GM10248 (cell line): ENCODE measurements around the gene HEXIM1.

Experiments used
- CTCF ChIA-PET: fragments of 300-600 bp; sonication (Branson Sonifier 250); formaldehyde crosslinking; extraction: SDS; loops from one replicate; lab custom pipeline; 2021; ENCODE audit warnings: antibody characterized with exemption; lab: Yijun Ruan, JAX
- POLR2A ChIA-PET: fragments of 350-650 bp; sonication (Branson Sonifier 250); formaldehyde crosslinking; extraction: SDS; loops from one replicate; lab custom pipeline; 2020; ENCODE audit warnings: antibody characterized with exemption; lab: Yijun Ruan, JAX
- DNase-seq: peaks from one replicate; pipeline ENCODE4 v3.0.0; 2012; ENCODE audit errors: extremely low spot score
- TF ChIP-seq, protein P1 (sequence below): IDR thresholded peaks from 2 replicates; pipeline ENCODE4 v1.5.1; 2012; ENCODE audit warnings: mild to moderate bottlenecking, low read depth; ENCODE audit errors: extremely low read depth, missing control alignments, control extremely low read depth

HEXIM1 gene

DNA sequence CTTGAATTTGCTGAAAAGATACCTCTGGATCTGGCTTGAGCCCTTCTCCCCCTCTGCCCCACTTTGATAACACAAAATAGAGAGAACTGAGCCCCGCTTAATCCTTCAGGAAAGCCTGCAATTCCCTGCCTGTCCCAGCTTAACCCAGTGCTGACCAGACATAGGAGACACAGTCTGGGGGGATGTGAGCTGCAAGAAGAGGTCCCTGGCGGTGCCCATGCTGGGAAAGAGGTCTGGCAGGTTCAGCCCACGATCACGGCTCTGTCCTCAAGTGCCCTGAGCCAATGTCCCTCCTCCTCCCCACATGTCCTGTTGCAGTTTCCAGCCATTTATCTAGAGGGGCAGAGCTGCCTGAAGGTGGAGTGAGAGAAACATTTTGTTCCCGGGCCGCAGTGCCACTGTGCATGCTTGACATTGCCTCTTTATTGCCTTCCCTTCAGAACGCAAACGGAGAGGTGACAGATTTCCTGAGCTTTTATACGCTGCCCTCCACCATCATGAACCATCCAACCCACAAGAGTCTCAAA is 44.9 kb upstream of the HEXIM1 start:
- no peak for DNase-seq
- TF ChIP-seq, protein P1, sequence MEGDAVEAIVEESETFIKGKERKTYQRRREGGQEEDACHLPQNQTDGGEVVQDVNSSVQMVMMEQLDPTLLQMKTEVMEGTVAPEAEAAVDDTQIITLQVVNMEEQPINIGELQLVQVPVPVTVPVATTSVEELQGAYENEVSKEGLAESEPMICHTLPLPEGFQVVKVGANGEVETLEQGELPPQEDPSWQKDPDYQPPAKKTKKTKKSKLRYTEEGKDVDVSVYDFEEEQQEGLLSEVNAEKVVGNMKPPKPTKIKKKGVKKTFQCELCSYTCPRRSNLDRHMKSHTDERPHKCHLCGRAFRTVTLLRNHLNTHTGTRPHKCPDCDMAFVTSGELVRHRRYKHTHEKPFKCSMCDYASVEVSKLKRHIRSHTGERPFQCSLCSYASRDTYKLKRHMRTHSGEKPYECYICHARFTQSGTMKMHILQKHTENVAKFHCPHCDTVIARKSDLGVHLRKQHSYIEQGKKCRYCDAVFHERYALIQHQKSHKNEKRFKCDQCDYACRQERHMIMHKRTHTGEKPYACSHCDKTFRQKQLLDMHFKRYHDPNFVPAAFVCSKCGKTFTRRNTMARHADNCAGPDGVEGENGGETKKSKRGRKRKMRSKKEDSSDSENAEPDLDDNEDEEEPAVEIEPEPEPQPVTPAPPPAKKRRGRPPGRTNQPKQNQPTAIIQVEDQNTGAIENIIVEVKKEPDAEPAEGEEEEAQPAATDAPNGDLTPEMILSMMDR = no peak
- ChIA-PET CTCF (interaction anchor here (1.0 to 6.9 kb wide), 4 partner anchors 9 to 326 kb away, joined by 4 to 87 read pairs (median 4); partner anchors contain the start of gene ACBD4), POLR2A (no interaction called here)

GRCh38 chr17:45104029-45104428 is 44.2 kb upstream of the HEXIM1 start:
- CTCF ChIA-PET = interaction anchor here (1.0 to 6.9 kb wide), 4 partner anchors 8 to 327 kb away, joined by 4 to 87 read pairs (median 4); partner anchors contain the start of gene ACBD4
- TF ChIP-seq, protein P1 = no peak
- POLR2A ChIA-PET = no interaction called here
- DNase-seq = no peak

- no peak for DNase-seq
- TF ChIP-seq, protein P1 = no peak
- CTCF ChIA-PET = interaction anchor here (1.1 to 6.9 kb wide), 3 partner anchors 31 to 327 kb away, joined by 4 to 87 read pairs (median 4); partner anchors contain the start of gene ACBD4
- POLR2A ChIA-PET = no interaction called here
Observed at GRCh38 chr17:45104497-45104896, 43.8 kb upstream of the HEXIM1 start.

GRCh38 chr17:45104907-45105624 is 43.2 kb upstream of the HEXIM1 start:
- ChIA-PET CTCF (interaction anchor here (1.1 to 6.9 kb wide), 6 partner anchors 8 to 330 kb away, joined by 4 to 87 read pairs (median 4); partner anchors contain the start of gene ACBD4), POLR2A (interaction anchor here (0.6 kb wide), 1 partner anchor 56 kb away, joined by 8 read pairs; no protein-coding TSS in a partner anchor)
- no peak for DNase-seq
- TF ChIP-seq, protein P1 = peak; percentile 3

DNA sequence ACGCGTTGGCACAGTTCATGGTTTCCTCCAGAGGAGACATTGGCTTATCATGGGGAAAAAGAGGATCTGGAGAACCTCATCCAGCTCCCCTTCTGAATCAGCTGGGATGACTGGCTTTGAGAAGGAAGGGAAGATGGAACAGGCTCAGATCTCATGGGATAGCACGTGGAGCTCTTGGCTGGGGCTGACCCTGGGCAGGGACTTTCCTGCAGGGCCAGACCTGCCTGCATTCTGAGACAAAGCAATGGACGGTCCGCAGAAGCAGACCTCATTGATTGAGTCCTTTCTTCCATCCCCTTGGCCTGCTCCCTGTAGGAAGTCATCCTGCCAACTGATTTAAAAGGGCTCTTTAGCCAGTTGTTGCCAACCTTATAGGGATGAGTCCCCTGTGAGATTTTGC is 42.2 kb upstream of the HEXIM1 start:
- DNase-seq = no peak
- ChIA-PET POLR2A (no interaction called here), CTCF (interaction anchor here (1.1 to 1.4 kb wide), 4 partner anchors 9 to 331 kb away, joined by 4 to 7 read pairs (median 5); partner anchors contain the start of gene ACBD4)
- TF ChIP-seq, protein P1 = no peak

GRCh38 chr17:45106582-45106981 is 41.7 kb upstream of the HEXIM1 start:
- CTCF ChIA-PET = interaction anchor here (1.1 to 1.4 kb wide), 3 partner anchors 10 to 186 kb away, joined by 5 to 7 read pairs (median 5); partner anchors contain the start of gene ACBD4
- TF ChIP-seq, protein P1 = no peak
- POLR2A ChIA-PET = no interaction called here
- no peak for DNase-seq
